T-helper 2 cell treated with Interferon-gamma antibody and Interleukin-4, amounts not matched to agents 100 ng/mL and 5 ng/mL, for 36 hours (primary cell): ENCODE results near the gene FGD2. TPM values are rescaled to one million over a fixed set of nuclear protein-coding genes. Genes with fewer than 3 reads are reported as not detected.
"Not testable (repeated sequence)": the region's sequence is repeated elsewhere in the genome, so short reads cannot be mapped to it uniquely, and the experiment has no call there.

Experiments
- intact Hi-C: fragments of 100-400 bp; cut with micrococcal nuclease; formaldehyde crosslinking; loops from one replicate; pipeline ENCODE4 v1.15.1; 2023
- total RNA-seq: library from RNA; stranded (reverse); gene quantifications from 2 replicates; pipeline ENCODE4 v1.2.3, GENCODE V29; 2022

The FGD2 gene
- total RNA-seq, 1 donor from 2014 or later, result 2.6 TPM

DNA sequence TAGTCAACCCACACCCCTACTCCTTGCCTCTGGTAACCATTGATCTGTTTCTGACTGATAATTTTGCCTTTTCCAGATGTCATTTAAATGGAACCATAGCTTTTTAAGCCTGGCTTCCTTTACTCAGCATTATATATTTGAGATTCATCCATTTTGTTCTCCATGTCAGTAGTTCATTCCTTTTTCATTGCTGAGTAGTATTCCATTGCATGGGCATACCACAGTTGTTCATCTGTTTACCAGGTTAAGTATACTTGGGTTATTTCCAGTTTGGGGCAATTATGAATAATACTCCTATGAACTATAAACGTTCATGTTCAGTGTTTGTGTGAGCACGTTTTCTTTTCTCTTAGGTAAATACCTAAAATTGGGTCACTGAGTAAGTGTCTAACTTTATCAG is 25.1 kb downstream of the FGD2 start:
- intact Hi-C loops, result no loop called here

DNA sequence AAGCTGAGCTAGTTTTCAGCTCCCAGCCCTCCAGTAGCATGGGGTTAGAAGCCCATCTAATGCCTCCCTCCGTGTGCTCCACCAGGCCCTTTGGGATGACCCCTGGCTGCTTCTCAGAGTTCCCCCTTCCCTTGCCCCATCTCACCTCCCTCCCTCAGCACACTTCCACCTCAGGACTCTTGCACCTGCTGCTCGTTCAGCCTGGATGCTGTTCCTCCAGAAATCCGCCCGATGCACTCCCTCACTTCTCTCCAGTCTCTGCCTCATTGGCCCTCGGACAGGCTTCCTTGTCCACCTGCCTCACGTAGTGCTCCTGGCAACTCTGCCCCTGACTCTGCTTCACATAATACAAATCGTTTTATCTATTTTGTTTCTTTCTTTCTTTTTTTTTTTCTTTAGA is 26.8 kb downstream of the FGD2 start:
- intact Hi-C loops, result no loop called here

DNA sequence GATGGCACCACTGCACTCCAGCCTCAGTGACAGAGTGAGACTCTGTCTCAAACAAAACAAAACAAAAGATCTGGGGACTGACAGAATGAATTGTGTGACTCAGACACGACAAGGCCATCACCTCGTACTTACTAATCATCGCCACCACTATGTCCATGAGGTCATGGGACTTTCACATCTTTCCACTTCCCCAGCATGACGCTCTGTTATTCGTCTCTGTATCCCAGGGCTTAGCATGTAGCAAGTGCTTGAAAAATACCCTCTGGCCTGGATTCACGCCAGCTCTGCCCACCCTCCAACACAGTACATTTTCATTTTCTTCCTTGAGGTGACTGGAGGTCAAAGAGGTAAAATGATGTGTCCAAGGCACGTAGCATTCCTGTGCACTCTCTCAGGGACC is 27.8 kb downstream of the FGD2 start:
- intact Hi-C loops, result no loop called here

DNA sequence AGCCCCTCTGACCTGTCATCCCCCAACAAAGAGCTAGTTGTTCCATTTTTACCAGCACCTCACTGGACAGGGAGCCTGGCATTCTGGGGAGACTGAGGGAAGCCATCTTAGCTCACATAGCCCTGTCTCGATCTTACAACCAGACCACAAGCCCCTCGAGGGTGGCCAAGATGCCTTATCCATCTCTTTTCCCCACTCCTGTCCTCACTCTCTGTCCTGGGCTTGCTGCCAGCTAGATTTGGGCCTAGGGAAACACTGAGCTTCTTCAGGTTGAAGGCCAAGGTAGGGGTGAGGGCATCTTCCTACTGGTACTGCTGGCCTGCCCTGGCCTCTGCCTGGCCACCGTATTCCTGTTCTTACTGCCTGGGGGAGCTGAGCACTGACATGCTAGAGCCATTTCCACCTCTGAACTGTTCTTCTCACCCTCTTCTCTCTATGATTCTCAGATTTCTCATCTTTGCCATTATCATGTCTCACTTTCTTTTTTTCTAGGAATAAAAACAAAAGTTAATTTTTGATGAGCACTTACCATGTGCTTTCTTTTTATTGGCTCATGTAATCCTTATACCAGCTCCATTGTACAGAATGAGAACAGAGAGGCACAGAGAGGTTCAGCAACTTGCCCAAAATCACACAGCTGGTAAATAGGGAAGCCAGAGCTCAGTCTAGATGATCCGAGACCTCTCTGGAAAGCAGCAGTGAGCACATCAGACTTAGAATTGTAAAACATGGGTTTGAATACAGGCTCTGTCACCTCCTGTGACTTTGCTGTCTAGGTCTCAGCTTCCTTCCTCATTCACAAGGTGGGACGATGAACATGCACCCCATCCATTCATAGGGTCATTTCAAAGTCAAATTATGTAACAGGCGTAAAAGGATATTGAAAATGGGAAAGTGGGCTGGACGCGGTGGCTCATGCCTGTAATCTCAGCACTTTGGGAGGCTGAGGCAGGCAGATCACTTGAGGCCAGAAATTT is 28.7 kb downstream of the FGD2 start:
- intact Hi-C loops, result no loop called here

DNA sequence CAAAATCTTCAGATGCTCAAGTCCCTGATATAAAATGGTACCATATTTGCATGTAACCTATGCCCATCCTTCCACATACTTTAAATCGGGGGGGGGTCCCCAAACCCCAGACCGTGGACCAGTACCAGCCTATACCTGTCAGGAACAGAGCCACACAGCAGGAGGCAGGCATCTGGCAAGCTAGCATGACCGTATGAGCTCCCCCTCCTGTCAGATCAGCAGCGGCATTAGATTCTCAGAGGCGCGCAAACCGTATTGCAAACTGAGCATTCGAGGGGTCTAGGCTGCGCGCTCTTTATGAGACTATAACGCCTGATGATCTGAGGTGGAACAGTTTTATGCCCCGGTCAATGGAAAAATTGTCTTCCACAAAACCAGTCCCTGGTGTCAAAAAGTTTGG is 30.7 kb downstream of the FGD2 start:
- intact Hi-C loops, result no loop called here

DNA sequence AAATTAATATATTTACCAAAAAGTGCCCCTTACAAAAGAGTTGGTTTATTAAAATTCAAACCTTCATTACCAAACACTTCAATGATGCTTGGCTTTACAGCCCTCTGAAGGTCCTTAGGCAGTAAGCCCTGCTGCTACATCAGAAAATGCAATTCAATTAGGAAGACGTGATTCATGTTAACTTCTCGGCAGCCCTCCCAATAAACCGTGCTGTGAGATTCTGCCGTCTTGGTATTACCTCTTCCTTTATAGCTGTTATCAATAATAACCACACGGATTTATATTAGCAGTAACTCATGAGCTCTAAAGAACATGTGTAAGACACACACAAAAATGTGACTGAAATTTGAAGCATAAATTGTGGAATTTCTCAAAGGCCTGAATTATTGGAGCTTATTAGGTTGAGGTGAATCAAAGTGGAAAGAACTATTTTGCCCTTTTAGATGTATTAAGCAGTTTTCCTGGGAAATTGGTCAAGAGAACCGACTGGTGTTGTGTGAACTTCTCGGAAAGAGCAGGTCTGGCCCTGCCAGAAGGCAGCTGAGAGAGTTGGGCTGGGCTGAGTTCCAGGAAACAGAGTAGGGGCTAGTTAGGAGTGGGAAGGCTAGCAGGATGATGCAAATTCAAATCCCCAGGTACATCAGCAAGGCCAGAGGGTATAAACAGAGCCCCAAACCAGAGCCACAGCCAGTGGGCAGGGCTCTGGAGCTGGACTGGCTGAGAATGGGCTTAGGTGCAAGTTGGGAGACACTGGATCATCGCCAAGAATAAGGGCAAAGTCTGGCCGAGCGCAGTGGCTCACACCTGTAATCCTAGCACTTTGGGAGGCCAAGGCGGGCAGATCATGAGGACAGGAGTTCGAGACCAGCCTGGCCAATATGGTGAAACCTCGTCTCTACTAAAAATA is 33.1 kb downstream of the FGD2 start:
- intact Hi-C loops, result no loop called here

DNA sequence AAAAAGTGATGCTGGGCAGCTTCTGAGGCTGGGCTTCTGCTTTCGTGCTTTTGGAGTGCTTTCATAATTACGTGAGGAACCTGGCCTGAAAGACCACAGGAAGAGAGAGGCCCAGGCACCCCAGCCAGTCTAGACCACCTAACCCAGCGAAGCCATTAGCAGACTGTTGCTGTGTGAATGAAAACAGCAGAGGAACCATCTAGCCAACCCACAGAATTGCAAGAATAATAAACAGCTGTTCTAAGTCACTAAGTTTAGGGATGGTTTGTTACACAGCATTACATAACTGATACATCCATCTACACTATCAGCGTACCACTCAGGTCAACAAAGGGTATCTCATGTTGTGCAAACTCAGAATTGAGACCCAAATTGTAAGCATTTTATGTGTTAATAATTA is 34.5 kb downstream of the FGD2 start:
- intact Hi-C loops, result no loop called here

DNA sequence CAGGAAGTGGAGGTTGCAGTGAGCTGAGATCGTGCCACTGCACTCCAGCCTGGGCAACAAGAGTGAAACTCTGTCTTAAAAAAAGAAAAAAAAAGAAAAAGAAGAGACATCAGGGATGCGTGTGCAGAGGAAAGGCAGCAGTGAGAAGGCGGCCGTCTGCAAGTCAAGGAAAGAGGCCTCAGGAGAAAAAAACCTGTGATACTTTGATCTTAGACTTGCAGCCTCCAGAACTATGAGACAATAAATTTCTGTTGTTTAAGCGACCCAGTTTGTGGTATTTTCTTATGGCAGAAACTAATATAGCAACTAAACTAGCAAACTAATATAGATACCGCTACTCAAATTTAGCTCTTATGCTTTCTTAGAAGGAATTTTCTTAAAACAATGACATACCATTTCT is 36.1 kb downstream of the FGD2 start:
- intact Hi-C loops, result no loop called here

DNA sequence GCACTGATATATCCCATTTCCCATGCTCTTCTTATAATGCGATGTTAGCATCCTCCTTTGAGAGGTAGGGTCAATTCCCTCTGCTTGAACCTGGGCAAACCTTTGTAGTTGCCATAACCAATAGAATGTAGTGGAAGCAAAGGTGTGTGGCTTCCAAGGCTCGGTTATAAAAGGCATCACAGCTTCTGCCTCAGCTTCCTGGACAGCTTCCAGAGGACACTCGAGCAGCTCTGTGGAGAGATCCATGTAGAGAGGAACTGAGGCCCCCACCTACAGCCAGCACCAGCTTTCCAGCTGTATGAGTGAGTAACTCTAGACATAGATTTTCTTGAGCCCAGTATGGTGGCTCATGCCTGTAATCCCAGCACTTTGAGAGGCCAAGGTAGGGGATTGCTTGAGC is 36.7 kb downstream of the FGD2 start:
- intact Hi-C loops, result no loop called here

DNA sequence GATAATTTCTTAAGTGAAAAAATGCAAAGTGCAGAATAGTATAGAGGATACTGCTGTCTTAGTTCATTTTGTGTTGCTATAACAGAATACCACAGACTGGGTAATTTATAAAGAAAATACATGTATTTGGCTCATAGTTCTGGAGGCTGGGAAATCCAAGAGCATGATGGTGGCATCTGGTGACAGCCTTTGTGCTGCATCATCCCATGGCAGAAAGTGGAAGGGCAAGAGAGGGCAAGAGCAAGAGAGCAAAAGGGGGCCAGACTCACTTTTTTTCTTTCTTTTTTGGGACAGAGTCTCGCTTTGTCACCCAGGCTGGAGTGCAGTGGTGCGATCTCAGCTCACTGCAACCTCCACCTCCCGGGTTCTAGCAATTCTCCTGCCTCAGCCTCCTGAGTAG is 37.6 kb downstream of the FGD2 start:
- intact Hi-C loops, result not testable (repeated sequence)

DNA sequence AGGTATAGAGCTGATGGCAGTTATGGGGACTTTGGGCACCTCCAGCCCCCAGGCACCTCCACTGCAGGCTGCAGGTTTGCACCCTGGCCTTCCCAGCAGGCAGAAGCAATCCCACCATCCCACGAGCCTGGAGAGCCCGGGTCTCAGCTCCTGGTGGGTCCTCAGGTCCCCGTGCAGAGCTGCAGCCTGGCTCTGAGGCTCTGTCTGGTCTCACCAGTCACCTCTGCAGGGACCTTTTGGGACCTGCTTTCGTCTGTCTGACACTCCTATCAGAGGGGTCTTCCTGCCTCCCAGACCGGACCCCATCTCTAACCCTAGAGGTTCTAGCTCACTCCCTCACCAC is 41.9 kb downstream of the FGD2 start:
- intact Hi-C loops, result no loop called here

DNA sequence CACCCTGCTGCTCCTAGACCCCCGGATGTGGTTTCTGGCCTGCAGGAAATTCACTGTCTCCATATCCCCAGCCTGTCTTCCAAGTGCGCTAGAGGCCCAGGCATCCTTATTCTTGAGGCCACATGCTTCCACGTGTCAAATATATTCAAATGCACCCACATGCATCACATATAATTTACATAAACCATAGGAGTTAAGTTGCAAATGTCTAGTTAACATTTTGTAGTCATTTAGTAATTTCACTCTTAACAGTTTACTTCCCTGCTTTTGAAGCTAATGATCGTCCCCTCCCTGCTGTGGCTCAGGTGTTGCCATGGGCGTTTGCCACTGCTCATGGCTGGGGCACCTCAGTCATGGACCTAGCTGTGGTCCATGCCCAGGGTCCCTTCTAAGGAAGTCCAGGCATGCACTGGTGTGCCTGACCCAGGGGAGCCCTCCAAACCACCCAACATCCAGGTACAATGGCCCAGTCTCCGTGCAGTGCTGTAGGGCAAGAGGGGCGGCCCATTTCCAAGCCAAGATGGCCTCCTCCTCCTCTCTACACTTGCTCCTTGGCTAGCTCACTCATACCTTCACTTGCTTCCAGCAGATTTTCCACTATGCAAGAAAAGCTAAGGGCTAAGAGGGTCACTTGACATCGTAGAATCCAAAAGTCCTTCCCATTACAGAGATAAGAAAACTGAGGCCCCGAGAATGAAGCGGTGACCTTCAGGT is 42.4 kb downstream of the FGD2 start:
- intact Hi-C loops, result loop anchor here (1.0 kb wide), 1 partner anchor 163 kb away; the partner anchor contains the start of gene C6orf89

DNA sequence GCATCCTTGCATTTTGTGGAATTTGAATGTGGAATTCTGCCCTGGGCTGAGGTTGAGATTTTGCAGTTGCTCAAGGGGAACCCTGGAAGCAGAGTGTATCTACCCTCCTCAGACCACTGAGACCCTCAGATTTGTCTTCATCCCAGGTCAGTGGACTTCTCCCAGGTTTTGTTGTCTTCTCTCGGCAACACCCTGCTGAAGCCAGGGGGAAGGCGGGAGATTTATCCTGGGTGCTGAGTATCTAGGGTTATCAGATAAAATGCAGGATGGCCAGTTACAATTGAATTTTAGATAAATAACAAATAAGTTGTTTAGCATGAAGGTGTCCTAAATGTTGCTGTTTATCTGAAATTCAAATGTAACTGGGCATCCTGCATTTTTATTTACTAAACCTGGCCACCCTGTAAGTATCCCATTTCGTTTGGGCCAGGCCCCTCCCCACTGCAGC is 43.0 kb downstream of the FGD2 start:
- intact Hi-C loops, result loop anchor here (1.0 kb wide), 1 partner anchor 163 kb away; the partner anchor contains the start of gene C6orf89

DNA sequence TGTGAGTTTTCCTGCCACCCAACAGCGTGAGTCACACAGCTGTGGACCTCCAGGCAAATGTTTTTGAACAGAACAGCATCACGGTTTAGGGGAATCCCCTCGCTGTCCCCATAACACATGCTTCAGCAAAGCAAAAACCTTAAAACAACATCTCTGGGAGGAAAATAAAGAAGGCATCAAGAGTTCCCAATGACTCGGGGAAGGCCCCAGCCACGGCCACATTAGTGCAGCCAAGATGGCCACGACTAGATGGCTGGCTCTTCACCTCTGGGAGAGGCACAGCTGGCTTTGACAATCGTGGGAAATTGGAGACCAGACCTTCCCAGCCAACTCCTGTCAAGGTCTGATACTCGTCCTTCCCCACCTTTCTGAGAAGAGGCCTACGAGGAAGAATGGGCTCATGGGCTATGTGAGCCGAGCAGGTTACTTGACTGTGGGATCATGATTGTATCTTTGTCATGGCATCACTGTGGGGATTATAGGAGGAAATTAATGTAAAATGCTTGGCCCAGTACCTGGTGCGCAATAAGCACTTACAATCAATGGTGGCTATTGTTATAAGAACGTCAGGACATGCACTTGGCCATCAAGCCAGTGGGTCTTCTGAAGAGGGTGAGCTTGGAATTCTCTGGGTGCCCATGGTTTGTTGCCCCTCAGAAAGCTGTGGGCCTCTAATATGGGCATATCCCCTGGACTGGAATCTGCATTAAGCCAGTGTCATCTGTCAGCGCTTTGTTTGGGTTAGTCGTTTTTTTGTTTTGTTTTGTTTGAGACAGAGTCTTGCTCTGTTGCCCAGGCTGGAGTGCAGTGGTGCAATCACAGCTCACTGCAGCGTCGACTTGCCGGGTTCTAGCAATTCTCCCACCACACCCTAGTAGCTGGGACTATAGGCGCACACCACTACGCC is 43.6 kb downstream of the FGD2 start:
- intact Hi-C loops, result loop anchor here (1.0 kb wide), 1 partner anchor 164 kb away; the partner anchor contains the start of gene C6orf89

DNA sequence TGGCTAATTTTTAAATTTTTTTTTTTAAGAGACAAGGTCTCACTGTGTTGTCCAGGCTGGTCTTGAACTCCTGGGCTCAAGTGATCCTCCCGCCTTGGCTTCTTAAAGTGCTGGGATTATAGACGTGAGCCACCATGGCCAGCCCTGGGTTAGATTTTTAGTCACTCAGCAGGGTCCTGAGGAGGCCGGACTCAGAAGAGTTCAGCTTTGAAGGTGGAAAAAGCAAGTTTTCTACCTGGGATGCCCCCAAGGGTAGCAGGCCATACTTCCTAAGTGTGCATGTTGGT is 44.2 kb downstream of the FGD2 start:
- intact Hi-C loops, result loop anchor here (1.0 to 5.0 kb wide), 3 partner anchors 32 to 161 kb away; no protein-coding TSS in a partner anchor

DNA sequence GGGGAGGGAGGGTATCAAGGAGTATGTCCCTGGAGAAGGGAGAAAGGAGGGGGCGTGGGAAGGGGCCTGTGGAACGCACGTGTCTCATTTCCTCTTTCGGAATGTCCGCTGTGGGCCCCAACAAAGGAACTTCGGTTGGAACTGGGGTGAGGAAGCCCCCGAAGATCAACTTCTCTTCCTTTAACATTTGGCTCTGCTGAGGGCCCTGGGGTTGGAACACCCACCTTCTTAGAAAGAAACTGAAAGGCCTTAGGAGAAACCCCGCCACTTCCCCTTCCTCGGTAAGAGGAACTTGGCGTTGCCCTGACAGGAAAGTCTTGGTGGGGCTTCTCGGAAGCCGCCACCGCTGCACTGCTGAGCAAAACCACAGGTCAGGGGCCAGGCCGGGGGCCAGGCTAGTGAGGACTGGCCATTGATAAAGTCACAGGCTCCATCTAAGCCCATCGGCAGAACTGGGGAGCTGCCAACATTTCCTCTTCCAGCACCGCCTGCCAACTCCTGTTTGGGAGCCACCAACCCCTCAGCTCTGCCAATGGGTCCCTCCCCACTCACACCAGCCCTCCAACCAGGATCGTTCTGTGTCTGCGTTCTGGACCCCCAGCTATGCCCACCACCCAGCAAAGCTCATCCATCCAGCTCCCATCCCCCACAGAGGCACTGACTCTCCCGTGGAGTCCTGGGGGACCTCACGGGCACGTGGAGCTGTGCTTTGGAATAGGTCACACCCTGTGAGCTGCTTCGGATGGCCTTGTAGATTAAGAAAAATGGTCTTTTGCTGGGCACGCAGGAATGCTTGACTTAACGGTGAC is 44.8 kb downstream of the FGD2 start:
- intact Hi-C loops, result loop anchor here (1.0 to 5.0 kb wide), 3 partner anchors 33 to 160 kb away; no protein-coding TSS in a partner anchor

DNA sequence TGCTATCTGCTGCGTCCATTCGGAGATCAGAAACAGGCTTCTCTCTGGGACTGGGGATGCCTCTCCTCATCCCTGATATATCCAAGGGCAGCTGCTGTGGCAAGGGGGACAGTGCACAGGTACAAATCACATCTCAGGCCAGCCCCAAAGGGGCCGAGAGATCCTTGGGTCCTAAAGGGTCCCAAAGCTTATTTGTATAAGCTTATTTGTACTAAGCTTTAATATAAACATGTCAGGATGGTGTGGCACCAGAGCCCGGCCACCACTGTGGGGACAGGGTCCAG is 45.3 kb downstream of the FGD2 start:
- intact Hi-C loops, result loop anchor here (1.0 to 5.0 kb wide), 5 partner anchors 21 to 160 kb away; no protein-coding TSS in a partner anchor

DNA sequence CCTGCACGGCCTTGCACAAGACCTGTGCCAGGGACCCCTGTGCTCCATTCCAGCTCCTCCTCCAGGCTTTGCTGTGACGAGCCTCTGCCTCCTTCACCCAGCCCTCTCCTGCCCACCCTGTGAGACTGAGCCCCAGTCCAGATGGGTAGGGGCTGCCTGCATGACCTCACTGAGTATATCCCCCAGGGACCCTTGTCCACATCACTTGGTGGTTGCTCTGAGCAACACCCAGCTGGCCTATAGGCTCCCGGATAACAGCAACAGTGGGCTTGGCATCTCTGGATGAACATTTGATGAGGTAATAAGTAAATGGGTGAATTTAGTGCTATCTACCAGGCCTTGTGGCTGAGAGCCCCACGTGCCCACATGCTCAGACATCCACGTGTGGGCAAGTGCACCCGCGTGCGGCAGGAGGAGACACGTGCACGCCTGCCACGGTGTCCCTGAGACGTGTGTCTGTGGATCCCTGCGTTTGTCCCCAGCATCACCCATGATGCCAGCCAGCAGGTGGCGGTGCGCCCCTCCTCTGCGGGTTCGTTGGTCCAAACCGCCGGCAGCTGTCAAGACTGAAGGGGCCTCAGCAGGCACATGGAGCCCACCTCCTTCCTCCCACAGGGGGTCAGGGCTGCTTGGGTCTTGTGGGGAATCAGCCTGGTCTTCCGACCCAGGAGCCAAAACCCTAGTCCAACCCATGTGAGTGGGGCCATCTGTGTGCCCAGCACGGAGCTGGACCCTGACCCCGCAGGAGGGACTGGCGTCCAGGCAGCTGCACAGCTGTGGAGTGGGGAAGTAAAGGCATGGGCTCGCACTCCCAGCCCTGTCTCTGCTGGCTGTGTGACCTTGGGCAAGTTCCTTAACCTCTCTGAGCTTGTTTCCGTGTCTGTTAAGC is 45.9 kb downstream of the FGD2 start:
- intact Hi-C loops, result loop anchor here (1.0 to 5.0 kb wide), 3 partner anchors 22 to 121 kb away; no protein-coding TSS in a partner anchor
